OCI-LY3 (cell line): ENCODE data around the gene UBE2R2.
"Not testable (repeated sequence)": the region's sequence is repeated elsewhere in the genome, so short reads cannot be mapped to it uniquely, and the experiment has no call there.

Experiments
- H2AFZ ChIP-seq: fragments of 200-600, 300-600 bp; shearing (Covaris generic); 2 replicates; pipeline ENCODE4 v1.6.0; 2014; ENCODE audit warnings: antibody characterized with exemption, low read depth, low read length
- H3K27ac ChIP-seq: fragments of 200-600, 300-600 bp; sonication (generic); 2 replicates; pipeline ENCODE4 v1.5.1; 2014; ENCODE audit warnings: mild to moderate bottlenecking, low read length, moderate library complexity, mixed read lengths
- H3K27me3 ChIP-seq: fragments of 200-600, 300-600 bp; sonication (generic); 2 replicates; pipeline ENCODE4 v1.6.1; 2014; ENCODE audit warnings: low read depth, low read length, mixed read lengths
- H3K36me3 ChIP-seq: fragments of 200-600, 300-600 bp; sonication (generic); replicated peaks from 2 replicates; pipeline ENCODE3; 2014; ENCODE audit warnings: low read depth, low read length, mixed read lengths
- H3K4me1 ChIP-seq: fragments of 300-600, 200-600 bp; sonication (generic); 2 replicates; pipeline ENCODE4 v1.6.1; 2014; ENCODE audit warnings: low read length, mixed read lengths
- H3K4me2 ChIP-seq: fragments of 200-600, 300-600 bp; sonication (generic); 2 replicates; pipeline ENCODE4 v1.6.1; 2014; ENCODE audit warnings: low read length, mixed read lengths
- H3K4me3 ChIP-seq: fragments of 300-600, 200-600 bp; sonication (generic); 2 replicates; pipeline ENCODE4 v1.5.1; 2014; ENCODE audit warnings: antibody characterized with exemption, mild to moderate bottlenecking, low read length, moderate library complexity
- H3K79me2 ChIP-seq: fragments of 300-600, 200-600 bp; shearing (Covaris generic); 2 replicates; pipeline ENCODE4 v1.6.1; 2014; ENCODE audit warnings: mild to moderate bottlenecking, low read length, mixed read lengths
- H3K9ac ChIP-seq: fragments of 300-600, 200-600 bp; shearing (Covaris generic); 2 replicates; pipeline ENCODE4 v1.6.0; 2014; ENCODE audit warnings: mild to moderate bottlenecking, low read length, moderate library complexity
- H3K9me3 ChIP-seq: fragments of 200-600, 300-600 bp; shearing (Covaris generic); 2 replicates; pipeline ENCODE4 v1.6.1; 2014; ENCODE audit warnings: low read length, mixed read lengths; ENCODE audit not compliant: insufficient read depth
- H4K20me1 ChIP-seq: fragments of 200-600, 300-600 bp; sonication (generic); 2 replicates; pipeline ENCODE4 v1.6.1; 2016; ENCODE audit warnings: low read length, mixed read lengths; ENCODE audit not compliant: insufficient read depth
- EZH2phosphoT487 ChIP-seq: fragments of 200-600 bp; shearing (Covaris generic); IDR thresholded peaks from 2 replicates; pipeline ENCODE4 v1.6.1; 2018; ENCODE audit warnings: antibody characterized with exemption, mixed run types, low read depth
- TF ChIP-seq, protein P1 (sequence below): fragments of 200-600, 300-600 bp; sonication (generic); IDR thresholded peaks from 2 replicates; pipeline ENCODE4 v1.5.1; 2014; ENCODE audit warnings: antibody characterized with exemption, low read length, low read depth

The UBE2R2 gene

DNA sequence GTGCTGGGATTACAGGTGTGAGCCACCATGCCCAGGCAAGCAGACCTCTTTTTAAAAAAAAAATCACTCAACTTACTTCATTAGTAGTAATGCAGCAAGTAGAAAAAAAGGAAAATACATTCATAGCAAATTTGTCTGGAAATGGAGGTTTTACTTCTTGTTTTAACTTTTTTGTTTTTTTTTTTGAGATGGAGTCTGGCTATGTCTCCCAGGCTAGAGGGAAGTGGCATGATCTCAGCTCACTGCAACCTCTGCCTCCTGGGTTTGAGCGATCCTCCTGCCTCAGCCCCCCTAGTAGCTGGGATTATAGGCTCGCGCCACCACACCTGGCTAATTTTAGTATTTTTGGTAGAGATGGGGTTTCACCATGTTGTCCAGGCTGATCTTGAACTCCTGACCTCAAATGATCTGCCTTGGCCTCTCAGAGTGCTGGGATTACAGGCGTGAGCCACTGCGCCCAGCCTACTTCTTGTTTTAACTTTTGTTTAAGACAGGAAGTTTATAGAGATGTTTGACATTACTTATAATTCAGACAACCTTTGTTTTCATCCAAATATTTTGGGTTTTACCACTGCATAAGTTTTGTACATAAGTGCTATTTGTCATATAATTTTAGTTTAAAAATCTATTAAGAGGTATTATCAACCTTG, 26.5 kb downstream of the UBE2R2 start:
- Histone ChIP-seq H3K9ac (no peak overlapping the region), H3K36me3 (no peaks in the 10 kb centered on the region), H3K9me3 (no peaks in the 10 kb centered on the region), H3K27ac (no peak overlapping the region), H2AFZ (no peak overlapping the region), H3K4me1 (no peaks in the 10 kb centered on the region), H3K4me2 (no peak overlapping the region), H3K27me3 (no peaks in the 10 kb centered on the region), H4K20me1 (peaks cover 82% of the 10 kb centered on the region), H3K4me3 (no peak overlapping the region), H3K79me2 (peaks cover 99% of the 10 kb centered on the region)
- TF ChIP-seq, protein P1, sequence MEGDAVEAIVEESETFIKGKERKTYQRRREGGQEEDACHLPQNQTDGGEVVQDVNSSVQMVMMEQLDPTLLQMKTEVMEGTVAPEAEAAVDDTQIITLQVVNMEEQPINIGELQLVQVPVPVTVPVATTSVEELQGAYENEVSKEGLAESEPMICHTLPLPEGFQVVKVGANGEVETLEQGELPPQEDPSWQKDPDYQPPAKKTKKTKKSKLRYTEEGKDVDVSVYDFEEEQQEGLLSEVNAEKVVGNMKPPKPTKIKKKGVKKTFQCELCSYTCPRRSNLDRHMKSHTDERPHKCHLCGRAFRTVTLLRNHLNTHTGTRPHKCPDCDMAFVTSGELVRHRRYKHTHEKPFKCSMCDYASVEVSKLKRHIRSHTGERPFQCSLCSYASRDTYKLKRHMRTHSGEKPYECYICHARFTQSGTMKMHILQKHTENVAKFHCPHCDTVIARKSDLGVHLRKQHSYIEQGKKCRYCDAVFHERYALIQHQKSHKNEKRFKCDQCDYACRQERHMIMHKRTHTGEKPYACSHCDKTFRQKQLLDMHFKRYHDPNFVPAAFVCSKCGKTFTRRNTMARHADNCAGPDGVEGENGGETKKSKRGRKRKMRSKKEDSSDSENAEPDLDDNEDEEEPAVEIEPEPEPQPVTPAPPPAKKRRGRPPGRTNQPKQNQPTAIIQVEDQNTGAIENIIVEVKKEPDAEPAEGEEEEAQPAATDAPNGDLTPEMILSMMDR = no peak
- no peak for TF ChIP-seq EZH2phosphoT487

GRCh38 chr9:33846231-33846630, 29.3 kb downstream of the UBE2R2 start:
- Histone ChIP-seq H3K9me3 (no peaks in the 10 kb centered on the region), H4K20me1 (peaks cover 76% of the 10 kb centered on the region), H3K27me3 (no peaks in the 10 kb centered on the region), H3K4me2 (no peak overlapping the region), H3K79me2 (peaks cover 96% of the 10 kb centered on the region), H3K36me3 (no peaks in the 10 kb centered on the region), H3K27ac (no peak overlapping the region), H3K9ac (no peak overlapping the region), H3K4me3 (no peak overlapping the region), H3K4me1 (no peaks in the 10 kb centered on the region), H2AFZ (no peak overlapping the region)
- TF ChIP-seq, protein P1 = no peak
- no peak for TF ChIP-seq EZH2phosphoT487

DNA sequence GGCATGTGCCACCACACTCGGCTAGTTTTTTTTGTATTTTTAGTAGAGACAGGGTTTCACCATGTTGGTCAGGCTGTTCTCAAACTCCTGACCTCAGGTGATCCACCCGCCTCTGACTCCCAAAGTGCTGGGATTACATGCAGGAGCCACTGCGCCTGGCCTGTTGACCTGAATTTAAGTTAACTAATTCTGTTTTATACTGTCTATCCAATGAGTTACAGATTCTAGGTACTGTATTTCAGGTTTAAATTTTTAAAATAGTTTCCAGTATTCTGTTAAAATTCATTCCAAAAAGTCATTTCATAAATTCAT, 30.9 kb downstream of the UBE2R2 start:
- not testable (repeated sequence) for H3K36me3 ChIP-seq, H3K27ac ChIP-seq, H3K9ac ChIP-seq, H3K4me2 ChIP-seq, H3K27me3 ChIP-seq, H3K4me1 ChIP-seq, H2AFZ ChIP-seq, H3K9me3 ChIP-seq, H3K4me3 ChIP-seq
- Histone ChIP-seq H4K20me1 (peaks cover 74% of the 10 kb centered on the region), H3K79me2 (peaks cover 95% of the 10 kb centered on the region)

GRCh38 chr9:33850267-33850629, 33.3 kb downstream of the UBE2R2 start:
- no peaks in the 10 kb centered on the region for H3K4me1 ChIP-seq
- no peak overlapping the region for H3K27ac ChIP-seq

More at GRCh38 chr9:33850267-33850629, 33.3 kb downstream of the UBE2R2 start:
- Histone ChIP-seq H3K4me3 (no peak overlapping the region), H2AFZ (no peak overlapping the region), H3K4me2 (no peak overlapping the region), H3K36me3 (no peaks in the 10 kb centered on the region), H3K9ac (no peak overlapping the region), H3K9me3 (no peaks in the 10 kb centered on the region), H4K20me1 (peaks cover 75% of the 10 kb centered on the region), H3K79me2 (peaks cover 95% of the 10 kb centered on the region), H3K27me3 (no peaks in the 10 kb centered on the region)
- TF ChIP-seq, protein P1 = no peak
- TF ChIP-seq EZH2phosphoT487 = no peak
